HCT116 (cell line): ENCODE measurements around the gene M6PR. TPM values are rescaled to one million over a fixed set of nuclear protein-coding genes. Genes with fewer than 3 reads are reported as not detected.

Experiments used
- ATAC-seq: fragments of 200-7000 bp; cut with Tn5 transposase; 2 replicates; pipeline ENCODE4 v1.9.1; 2020; ENCODE audit warnings: mild to moderate bottlenecking, moderate library complexity
- BruUV-seq: library from RNA; stranded (reverse); fragments of 400-500 nt; replicated peaks from 2 replicates; lab custom pipeline; 2021; lab: Mats Ljungman, UMichigan
- CTCF ChIA-PET: fragments of 300-600 bp; sonication (Branson Sonifier 250); formaldehyde crosslinking; loops from one replicate; lab custom pipeline; 2021; ENCODE audit warnings: antibody characterized with exemption; lab: Charles Lee
- POLR2A ChIA-PET: fragments of 300-600, 350-600 bp; sonication (Branson Sonifier 250); formaldehyde crosslinking; loops from one replicate; lab custom pipeline; 2021; ENCODE audit warnings: antibody characterized with exemption; lab: Charles Lee
- RAD21 ChIA-PET, 2 experiments: fragments of 300-600 bp; sonication (Branson Sonifier 250); formaldehyde crosslinking; loops; one replicate each; lab custom pipeline; 2023; ENCODE audit warnings: low total read pairs in 2 of 2; ENCODE audit not compliant: uncharacterized antibody in 2 of 2, unreplicated experiment in 2 of 2, low non-redundant PET in 1 of 2; lab: Charles Lee
- DNase-seq: peaks from one replicate; pipeline ENCODE4 v3.0.0-alpha.2; 2010; ENCODE audit warnings: low read depth, low spot score
- H2AFZ ChIP-seq: fragments of 200-600 bp; shearing (Covaris generic), sonication (generic); 2 replicates; pipeline ENCODE4 v1.6.1; 2017; ENCODE audit warnings: low read depth, mixed run types, mixed read lengths, antibody characterized with exemption, low read length; ENCODE audit not compliant: poor library complexity, severe bottlenecking
- H3K27ac ChIP-seq: 2 replicates; pipeline ENCODE4 v1.5.1; 2012; ENCODE audit warnings: low read depth, low read length
- H3K27me3 ChIP-seq: fragments of 200-600 bp; sonication (generic); 2 replicates; pipeline ENCODE4 v1.6.1; 2016; ENCODE audit warnings: mixed run types, low read length, mixed read lengths; ENCODE audit not compliant: insufficient read depth
- H3K36me3 ChIP-seq, 2 experiments: fragments of 200-500 bp in 1 of 2; fragments of 200-600 bp in 1 of 2; sonication (Bioruptor generic) in 1 of 2; sonication (generic) in 1 of 2; 2 replicates each; pipeline versions ENCODE4 v1.5.1 to v1.6.1; 2014 to 2016; ENCODE audit warnings: low read length in 2 of 2, inconsistent platforms in 1 of 2, mixed read lengths in 1 of 2, mixed run types in 1 of 2; ENCODE audit not compliant: insufficient read depth in 2 of 2, control insufficient read depth in 1 of 2
- H3K4me1 ChIP-seq, 2 experiments: fragments of 200-600 bp in 1 of 2; sonication (generic) in 1 of 2; 2 replicates each; pipeline versions ENCODE4 v1.5.1 to v1.6.1; 2012 to 2017; ENCODE audit warnings: low read length in 2 of 2, inconsistent platforms in 1 of 2, mild to moderate bottlenecking in 1 of 2, mixed read lengths in 1 of 2, mixed run types in 1 of 2, moderate library complexity in 1 of 2; ENCODE audit not compliant: insufficient read depth in 2 of 2, control insufficient read depth in 1 of 2
- H3K4me2 ChIP-seq: fragments of 200-600 bp; sonication (generic); 2 replicates; pipeline ENCODE4 v1.6.1; 2017; ENCODE audit warnings: mixed run types, low read length, mixed read lengths
- H3K4me3 ChIP-seq, 2 experiments: fragments of 200-600 bp in 1 of 2; sonication (generic) in 1 of 2; replicated peaks in 1 of 2; 2 replicates each; pipeline ENCODE4 v1.5.1; 2011 to 2016; ENCODE audit warnings: low read length in 2 of 2, control low read depth in 1 of 2, low read depth in 1 of 2, mild to moderate bottlenecking in 1 of 2, mixed read lengths in 1 of 2, mixed run types in 1 of 2
- H3K79me2 ChIP-seq: fragments of 200-600 bp; sonication (generic); 2 replicates; pipeline ENCODE4 v1.6.1; 2017; ENCODE audit warnings: mild to moderate bottlenecking, mixed run types, low read length, moderate library complexity, mixed read lengths; ENCODE audit not compliant: insufficient read depth
- H3K9ac ChIP-seq: fragments of 200-600 bp; sonication (generic); 2 replicates; pipeline ENCODE4 v1.6.1; 2016; ENCODE audit warnings: low read length, mixed read lengths
- H3K9me2 ChIP-seq: fragments of 200-600 bp; sonication (generic), shearing (Covaris generic); 2 replicates; pipeline ENCODE4 v1.6.1; 2017; ENCODE audit warnings: mixed run types, mild to moderate bottlenecking, moderate library complexity; ENCODE audit not compliant: insufficient read depth
- H3K9me3 ChIP-seq, 2 experiments: fragments of 200-500 bp in 1 of 2; fragments of 200-600 bp in 1 of 2; sonication (Bioruptor generic) in 1 of 2; sonication (generic) in 1 of 2; 2 replicates each; pipeline ENCODE4 v1.6.1; 2014 to 2017; ENCODE audit warnings: low read length in 2 of 2, mixed read lengths in 2 of 2, inconsistent platforms in 1 of 2, low read depth in 1 of 2, mild to moderate bottlenecking in 1 of 2, mixed run types in 1 of 2, moderate library complexity in 1 of 2; ENCODE audit not compliant: control insufficient read depth in 1 of 2, insufficient read depth in 1 of 2
- H4K20me1 ChIP-seq: fragments of 200-600 bp; sonication (generic), shearing (Covaris generic); 2 replicates; pipeline ENCODE4 v1.6.1; 2017; ENCODE audit warnings: mixed run types, mild to moderate bottlenecking, moderate library complexity; ENCODE audit not compliant: insufficient read depth
- EZH2phosphoT487 ChIP-seq: fragments of 200-600 bp; IDR thresholded peaks from 2 replicates; pipeline ENCODE4 v1.6.1; 2018; ENCODE audit warnings: antibody characterized with exemption, borderline replicate concordance
- POLR2AphosphoS5 ChIP-seq: IDR thresholded peaks from 2 replicates; pipeline ENCODE4 v1.6.1; 2011; ENCODE audit warnings: mild to moderate bottlenecking, low read depth, low read length, moderate library complexity
- SP1 ChIP-seq: IDR thresholded peaks from 2 replicates; pipeline ENCODE4 v1.6.1; 2012; ENCODE audit warnings: low read depth
- SRF ChIP-seq: IDR thresholded peaks from 2 replicates; pipeline ENCODE4 v1.6.1; 2012; ENCODE audit warnings: low read depth
- YY1 ChIP-seq: IDR thresholded peaks from 2 replicates; pipeline ENCODE4 v1.6.1; 2011; ENCODE audit warnings: low read length, low read depth, moderate library complexity, mild to moderate bottlenecking; ENCODE audit not compliant: insufficient replicate concordance; ENCODE audit errors: extremely low read depth
- ZNF274 ChIP-seq: fragments of 200-500 bp; sonication (Bioruptor generic); IDR thresholded peaks from 2 replicates; pipeline ENCODE4 v1.6.1; 2014; ENCODE audit warnings: mild to moderate bottlenecking, low read depth, low read length, inconsistent platforms
- intact Hi-C: fragments of 100-400 bp; cut with micrococcal nuclease; formaldehyde crosslinking; loops from 2 replicates; pipeline ENCODE4 v1.10.0; 2022
- total RNA-seq: library from RNA; stranded (reverse); gene quantifications from one replicate; pipeline ENCODE4 v1.2.1, GENCODE V29; 2021; ENCODE audit not compliant: unreplicated experiment
- TF ChIP-seq, protein P1 (sequence below), 3 experiments: fragments of 200-600 bp in 1 of 3; sonication (generic) in 1 of 3; IDR thresholded peaks in 2 of 3; conservative IDR thresholded peaks in 1 of 3; 2 replicates each; pipeline ENCODE4 v1.5.1; 2012 to 2017; ENCODE audit warnings: low read depth in 2 of 3, low read length in 2 of 3, antibody characterized with exemption in 1 of 3, borderline replicate concordance in 1 of 3, control low read depth in 1 of 3, mild to moderate bottlenecking in 1 of 3, mixed read lengths in 1 of 3, mixed run types in 1 of 3, moderate library complexity in 1 of 3; ENCODE audit not compliant: insufficient read depth in 1 of 3
- TF ChIP-seq, protein P2 (sequence below): IDR thresholded peaks from 2 replicates; pipeline ENCODE4 v1.6.1; 2012
- TF ChIP-seq, protein P3 (sequence below): IDR thresholded peaks from 2 replicates; pipeline ENCODE4 v1.6.1; 2012; ENCODE audit warnings: low read depth
- TF ChIP-seq, protein P4 (sequence below): IDR thresholded peaks from 2 replicates; pipeline ENCODE4 v1.6.1; 2012

Gene M6PR
- total RNA-seq, 1 experiment from 2014 or later = 142 TPM

DNA sequence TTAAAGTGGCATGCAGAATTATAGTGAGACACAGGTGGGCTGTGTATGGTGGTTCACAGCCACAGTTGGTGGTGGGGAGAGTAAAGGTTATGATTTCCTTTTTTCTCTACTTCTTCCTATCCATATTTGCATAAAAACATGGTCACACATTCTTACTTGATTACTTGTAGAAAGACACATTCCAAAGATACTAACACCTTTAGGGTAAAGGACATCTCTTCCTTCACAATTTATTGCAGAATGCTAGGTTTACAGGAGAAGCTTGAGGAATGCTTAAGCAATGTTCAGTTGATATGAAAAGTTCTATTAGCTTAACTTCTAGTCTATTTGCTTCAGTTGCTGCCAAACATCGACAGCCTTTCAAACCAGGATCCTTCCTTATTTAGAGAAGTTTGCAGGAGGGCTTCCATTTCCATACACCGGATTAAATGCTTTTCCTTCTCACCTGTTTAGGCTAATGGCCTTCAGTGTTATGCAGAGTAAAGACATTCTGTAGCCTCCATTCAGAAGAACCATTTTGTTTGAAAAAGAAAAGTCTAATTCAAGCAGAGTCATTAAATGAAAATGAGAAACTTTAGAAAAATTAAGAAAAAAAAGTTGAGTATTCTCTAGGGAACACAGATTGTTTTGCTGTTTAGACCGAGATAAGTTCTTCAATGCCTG, 37.7 kb downstream of the M6PR start (continued):
- TF ChIP-seq, protein P1, sequence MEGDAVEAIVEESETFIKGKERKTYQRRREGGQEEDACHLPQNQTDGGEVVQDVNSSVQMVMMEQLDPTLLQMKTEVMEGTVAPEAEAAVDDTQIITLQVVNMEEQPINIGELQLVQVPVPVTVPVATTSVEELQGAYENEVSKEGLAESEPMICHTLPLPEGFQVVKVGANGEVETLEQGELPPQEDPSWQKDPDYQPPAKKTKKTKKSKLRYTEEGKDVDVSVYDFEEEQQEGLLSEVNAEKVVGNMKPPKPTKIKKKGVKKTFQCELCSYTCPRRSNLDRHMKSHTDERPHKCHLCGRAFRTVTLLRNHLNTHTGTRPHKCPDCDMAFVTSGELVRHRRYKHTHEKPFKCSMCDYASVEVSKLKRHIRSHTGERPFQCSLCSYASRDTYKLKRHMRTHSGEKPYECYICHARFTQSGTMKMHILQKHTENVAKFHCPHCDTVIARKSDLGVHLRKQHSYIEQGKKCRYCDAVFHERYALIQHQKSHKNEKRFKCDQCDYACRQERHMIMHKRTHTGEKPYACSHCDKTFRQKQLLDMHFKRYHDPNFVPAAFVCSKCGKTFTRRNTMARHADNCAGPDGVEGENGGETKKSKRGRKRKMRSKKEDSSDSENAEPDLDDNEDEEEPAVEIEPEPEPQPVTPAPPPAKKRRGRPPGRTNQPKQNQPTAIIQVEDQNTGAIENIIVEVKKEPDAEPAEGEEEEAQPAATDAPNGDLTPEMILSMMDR (IDR thresholded peaks at IDR 0.05 in 2 of 3, conservative IDR thresholded peaks at IDR 0.05 in 1 of 3; ENCODE audit: borderline replicate concordance in 1 of 3, insufficient read depth in 1 of 3, low read depth in 2 of 3, low read length in 2 of 3) = no peak
- TF ChIP-seq POLR2AphosphoS5 (no peak), SRF (no peak), ZNF274 (no peak)

DNA sequence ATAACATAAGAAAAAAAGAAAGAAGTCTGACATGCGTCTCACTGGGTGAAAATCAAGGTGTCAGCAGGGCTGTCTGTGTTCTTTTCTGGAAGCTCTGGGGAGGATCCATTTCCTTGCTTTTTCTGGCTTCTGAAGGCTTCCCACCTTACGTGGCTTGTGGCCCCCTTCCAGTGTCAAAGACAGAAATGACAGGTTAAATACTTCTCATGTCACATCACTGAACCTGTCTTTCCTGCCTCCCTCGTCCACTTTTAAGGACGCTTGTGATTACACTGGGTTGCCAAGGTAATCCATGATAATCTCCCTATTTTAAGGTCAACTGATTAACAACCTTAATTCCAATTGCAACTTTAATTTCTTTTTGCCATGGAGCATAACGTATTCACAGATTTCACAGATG, 39.7 kb downstream of the M6PR start:
- BruUV-seq = no TSS peak
- intact Hi-C loops = loop anchor here (5.0 kb wide), 1 partner anchor 38 kb away; the partner anchor contains the start of gene M6PR
- Histone ChIP-seq H3K36me3 (no peaks in the 10 kb centered on the region), H3K9me2 (no peaks in the 10 kb centered on the region), H3K4me2 (no peak overlapping the region), H4K20me1 (no peaks in the 10 kb centered on the region), H3K27ac (no peak overlapping the region), H3K4me1 (peaks cover 11 to 20% of the 10 kb centered on the region in 2 experiments; a peak in 3 of 4 replicates), H3K4me3 (no peak overlapping the region), H3K9me3 (no peaks in the 10 kb centered on the region), H3K79me2 (no peaks in the 10 kb centered on the region), H3K9ac (no peak overlapping the region), H3K27me3 (no peaks in the 10 kb centered on the region), H2AFZ (no peak overlapping the region)
- DNase-seq (no peak), ATAC-seq (no peak)
- POLR2A ChIA-PET = no interaction called here
- RAD21 ChIA-PET = no interaction called here
- CTCF ChIA-PET = interaction anchor here (1.1 kb wide), 1 partner anchor 19 kb away, joined by 5 read pairs; no protein-coding TSS in a partner anchor
- no peak for TF ChIP-seq SP1
- TF ChIP-seq, protein P2, sequence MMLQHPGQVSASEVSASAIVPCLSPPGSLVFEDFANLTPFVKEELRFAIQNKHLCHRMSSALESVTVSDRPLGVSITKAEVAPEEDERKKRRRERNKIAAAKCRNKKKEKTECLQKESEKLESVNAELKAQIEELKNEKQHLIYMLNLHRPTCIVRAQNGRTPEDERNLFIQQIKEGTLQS = no peak
- TF ChIP-seq, protein P3, sequence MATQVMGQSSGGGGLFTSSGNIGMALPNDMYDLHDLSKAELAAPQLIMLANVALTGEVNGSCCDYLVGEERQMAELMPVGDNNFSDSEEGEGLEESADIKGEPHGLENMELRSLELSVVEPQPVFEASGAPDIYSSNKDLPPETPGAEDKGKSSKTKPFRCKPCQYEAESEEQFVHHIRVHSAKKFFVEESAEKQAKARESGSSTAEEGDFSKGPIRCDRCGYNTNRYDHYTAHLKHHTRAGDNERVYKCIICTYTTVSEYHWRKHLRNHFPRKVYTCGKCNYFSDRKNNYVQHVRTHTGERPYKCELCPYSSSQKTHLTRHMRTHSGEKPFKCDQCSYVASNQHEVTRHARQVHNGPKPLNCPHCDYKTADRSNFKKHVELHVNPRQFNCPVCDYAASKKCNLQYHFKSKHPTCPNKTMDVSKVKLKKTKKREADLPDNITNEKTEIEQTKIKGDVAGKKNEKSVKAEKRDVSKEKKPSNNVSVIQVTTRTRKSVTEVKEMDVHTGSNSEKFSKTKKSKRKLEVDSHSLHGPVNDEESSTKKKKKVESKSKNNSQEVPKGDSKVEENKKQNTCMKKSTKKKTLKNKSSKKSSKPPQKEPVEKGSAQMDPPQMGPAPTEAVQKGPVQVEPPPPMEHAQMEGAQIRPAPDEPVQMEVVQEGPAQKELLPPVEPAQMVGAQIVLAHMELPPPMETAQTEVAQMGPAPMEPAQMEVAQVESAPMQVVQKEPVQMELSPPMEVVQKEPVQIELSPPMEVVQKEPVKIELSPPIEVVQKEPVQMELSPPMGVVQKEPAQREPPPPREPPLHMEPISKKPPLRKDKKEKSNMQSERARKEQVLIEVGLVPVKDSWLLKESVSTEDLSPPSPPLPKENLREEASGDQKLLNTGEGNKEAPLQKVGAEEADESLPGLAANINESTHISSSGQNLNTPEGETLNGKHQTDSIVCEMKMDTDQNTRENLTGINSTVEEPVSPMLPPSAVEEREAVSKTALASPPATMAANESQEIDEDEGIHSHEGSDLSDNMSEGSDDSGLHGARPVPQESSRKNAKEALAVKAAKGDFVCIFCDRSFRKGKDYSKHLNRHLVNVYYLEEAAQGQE = no peak
- no peak for TF ChIP-seq YY1
- TF ChIP-seq, protein P1 (IDR thresholded peaks at IDR 0.05 in 2 of 3, conservative IDR thresholded peaks at IDR 0.05 in 1 of 3; ENCODE audit: borderline replicate concordance in 1 of 3, insufficient read depth in 1 of 3, low read depth in 2 of 3, low read length in 2 of 3) = no peak
- TF ChIP-seq, protein P4, sequence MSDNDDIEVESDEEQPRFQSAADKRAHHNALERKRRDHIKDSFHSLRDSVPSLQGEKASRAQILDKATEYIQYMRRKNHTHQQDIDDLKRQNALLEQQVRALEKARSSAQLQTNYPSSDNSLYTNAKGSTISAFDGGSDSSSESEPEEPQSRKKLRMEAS = no peak
- TF ChIP-seq ZNF274 = no peak
- no peak for TF ChIP-seq EZH2phosphoT487
